Naive thymus-derived CD8-positive, alpha-beta T cell (primary cell): ENCODE measurements around the gene ANO8. TPM values are rescaled to one million over a fixed set of nuclear protein-coding genes. Genes with fewer than 3 reads are reported as not detected.
A peak's percentile ranks its signal among the peaks of the same experiment; 100 is the strongest.
"Not testable (repeated sequence)": the region's sequence is repeated elsewhere in the genome, so short reads cannot be mapped to it uniquely, and the experiment has no call there.

Experiments
- ATAC-seq, 2 donors: fragments of 150-1000 bp; cut with Tn5 transposase in 1 of 2; sonication (Bioruptor Pico), chemical (Tn5 transposase) in 1 of 2; 1 replicate in 1 of 2; 2 replicates in 1 of 2; pipeline ENCODE4 v1.10.0; 2021; ENCODE audit warnings: mild to moderate bottlenecking in 2 of 2, moderate library complexity in 2 of 2
- POLR2A ChIA-PET: fragments of 350-600 bp; sonication (Branson Sonifier 250); formaldehyde crosslinking; loops from one replicate; lab custom pipeline; 2021; ENCODE audit warnings: antibody characterized with exemption; lab: Charles Lee
- DNase-seq, 10 donors: peaks; one replicate each; pipeline versions ENCODE4 v3.0.0 to v3.0.0-alpha.2; 2020 to 2022
- H3K27ac Mint-ChIP-seq, 10 donors: one replicate each; pipeline ENCODE4 v1.8.0; 2020 to 2022; ENCODE audit warnings: mild to moderate bottlenecking in 10 of 10, mixed read lengths in 10 of 10, moderate library complexity in 4 of 10, inconsistent platforms in 1 of 10
- H3K27me3 Mint-ChIP-seq, 5 donors: one replicate each; pipeline ENCODE4 v1.8.0; 2021 to 2022; ENCODE audit warnings: mixed read lengths in 5 of 5
- H3K36me3 Mint-ChIP-seq, 3 donors: one replicate each; pipeline ENCODE4 v1.8.0; 2020 to 2022; ENCODE audit warnings: mixed read lengths in 3 of 3, mild to moderate bottlenecking in 2 of 3, inconsistent platforms in 1 of 3
- H3K4me1 Mint-ChIP-seq, 4 donors: one replicate each; pipeline ENCODE4 v1.8.0; 2021 to 2022; ENCODE audit warnings: mixed read lengths in 4 of 4
- H3K4me3 Mint-ChIP-seq, 10 donors: one replicate each; pipeline ENCODE4 v1.8.0; 2020 to 2022; ENCODE audit warnings: mild to moderate bottlenecking in 10 of 10, mixed read lengths in 10 of 10, moderate library complexity in 6 of 10, inconsistent platforms in 1 of 10
- H3K9me3 Mint-ChIP-seq, 9 donors: one replicate each; pipeline ENCODE4 v1.8.0; 2020 to 2022; ENCODE audit warnings: mixed read lengths in 9 of 9, mild to moderate bottlenecking in 3 of 9, inconsistent platforms in 1 of 9, moderate library complexity in 1 of 9
- polyA plus RNA-seq, 3 donors: library from polyadenylated mRNA; unstranded; fragments of 300-500 nt; fragmentation: Illumina TruSeq; gene quantifications; one replicate each; pipeline ENCODE4 v1.2.3, GENCODE V29; 2021
- total RNA-seq, 8 experiments: library from RNA in 2 of 8; stranded (reverse) in 2 of 8; gene quantifications; one replicate each; pipeline ENCODE4 v1.2.3 and lab custom pipeline; 2021 to 2026

Gene ANO8
- total and polyA plus RNA-seq, 5 experiments from 2014 or later, result 0.08 to 18.4 (median 0.29) TPM

GRCh38 chr19:17274892-17275291, 59.8 kb downstream of the ANO8 start:
- Mint-ChIP-seq H3K27ac (peak overlapping the region in 1 of 10 donors; percentile 13), H3K36me3 (peaks cover 0 to 71% (median 21%) of the 10 kb centered on the region in 3 donors)
- H3K4me1 Mint-ChIP-seq, H3K4me3 Mint-ChIP-seq, DNase-seq, H3K27me3 Mint-ChIP-seq, ATAC-seq, POLR2A ChIA-PET, H3K9me3 Mint-ChIP-seq: not testable (repeated sequence)

Other genes with a start within 250 kb of the ANO8 start
- 10 to 100 TPM; 49.7 to 56.7 TPM for gene USE1, start 119.5 kb downstream of the ANO8 start, total RNA-seq
- 10 to 100 TPM; 50.4 to 69.0 (median 57.0) TPM for gene USE1, start 119.5 kb downstream of the ANO8 start, polyA plus RNA-seq
- 10 to 100 TPM; 38.9 to 42.3 TPM for gene OCEL1, start 108.6 kb downstream of the ANO8 start, total RNA-seq
- 10 to 100 TPM; 21.9 to 52.4 (median 40.1) TPM for gene OCEL1, start 108.6 kb downstream of the ANO8 start, polyA plus RNA-seq
- gene NR2F6, start 88.9 kb downstream of the ANO8 start, total RNA-seq, result 1 to 10 TPM; 1.1 to 1.6 TPM
- gene NR2F6, start 88.9 kb downstream of the ANO8 start, polyA plus RNA-seq, result 1 to 10 TPM in 2 of 3 donors, under 1 TPM in 1; 0.93 to 1.5 (median 1.3) TPM
- not detected for gene USHBP1, start 70.1 kb downstream of the ANO8 start, total RNA-seq
- not detected for gene USHBP1, start 70.1 kb downstream of the ANO8 start, polyA plus RNA-seq
- gene BABAM1, start 67.4 kb downstream of the ANO8 start, total RNA-seq, result 100 to 1,000 TPM; 104 to 105 TPM
- gene BABAM1, start 67.4 kb downstream of the ANO8 start, polyA plus RNA-seq, result 100 to 1,000 TPM; 102 to 106 (median 106) TPM
- gene ANKLE1, start 53.0 kb downstream of the ANO8 start, total RNA-seq, result 1 to 10 TPM; 2.1 to 3.4 TPM
- gene ANKLE1, start 53.0 kb downstream of the ANO8 start, polyA plus RNA-seq, result 1 to 10 TPM in 2 of 3 donors, under 1 TPM in 1; 0.05 to 1.4 (median 1.0) TPM
- 10 to 100 TPM; 10.4 TPM for gene ABHD8, start 31.4 kb downstream of the ANO8 start, total RNA-seq
- gene ABHD8, start 31.4 kb downstream of the ANO8 start, polyA plus RNA-seq, result 1 to 10 TPM; 6.4 to 9.2 (median 9.0) TPM
- 10 to 100 TPM; 69.3 to 71.1 TPM for gene MRPL34, start 29.0 kb downstream of the ANO8 start, total RNA-seq
- gene MRPL34, start 29.0 kb downstream of the ANO8 start, polyA plus RNA-seq, result 100 to 1,000 TPM; 216 to 221 (median 221) TPM
- gene DDA1, start 25.3 kb downstream of the ANO8 start, total RNA-seq, result 10 to 100 TPM; 31.2 to 32.2 TPM
- 10 to 100 TPM; 23.7 to 32.6 (median 23.9) TPM for gene DDA1, start 25.3 kb downstream of the ANO8 start, polyA plus RNA-seq
- 10 to 100 TPM; 51.4 to 55.6 TPM for gene GTPBP3, start 2.7 kb upstream of the ANO8 start, total RNA-seq
- 10 to 100 TPM in 2 of 3 donors, 1 to 10 TPM in 1; 6.6 to 13.6 (median 10.3) TPM for gene GTPBP3, start 2.7 kb upstream of the ANO8 start, polyA plus RNA-seq
- gene PLVAP, start 42.5 kb upstream of the ANO8 start, total RNA-seq, result not detected
- not detected for gene PLVAP, start 42.5 kb upstream of the ANO8 start, polyA plus RNA-seq
- gene CCDC194, start 59.3 kb upstream of the ANO8 start, total RNA-seq, result 1 to 10 TPM; 2.4 to 3.4 TPM
- gene CCDC194, start 59.3 kb upstream of the ANO8 start, polyA plus RNA-seq, result not detected
- 10 to 100 TPM; 41.8 to 45.0 TPM for gene BST2, start 70.8 kb upstream of the ANO8 start, total RNA-seq
- 100 to 1,000 TPM; 132 to 178 (median 144) TPM for gene BST2, start 70.8 kb upstream of the ANO8 start, polyA plus RNA-seq
- gene MVB12A, start 85.2 kb upstream of the ANO8 start, total RNA-seq, result 10 to 100 TPM; 28.1 to 30.0 TPM
- 10 to 100 TPM; 24.3 to 34.6 (median 31.0) TPM for gene MVB12A, start 85.2 kb upstream of the ANO8 start, polyA plus RNA-seq
- not detected for gene TMEM221, start 113.8 kb upstream of the ANO8 start, total RNA-seq
- gene TMEM221, start 113.8 kb upstream of the ANO8 start, polyA plus RNA-seq, result under 1 TPM in 1 of 3 donors, not detected in 2; 0.13 TPM
- gene NXNL1, start 126.1 kb upstream of the ANO8 start, total RNA-seq, result not detected
- gene NXNL1, start 126.1 kb upstream of the ANO8 start, polyA plus RNA-seq, result not detected
- 10 to 100 TPM in 1 of 2 experiments, 1 to 10 TPM in 1; 9.4 to 10.9 TPM for gene SLC27A1, start 135.7 kb upstream of the ANO8 start, total RNA-seq
- 10 to 100 TPM; 12.5 to 14.6 (median 13.8) TPM for gene SLC27A1, start 135.7 kb upstream of the ANO8 start, polyA plus RNA-seq
- 10 to 100 TPM; 78.8 to 82.6 TPM for gene PGLS, start 176.8 kb upstream of the ANO8 start, total RNA-seq
- 10 to 100 TPM; 68.9 to 73.4 (median 73.0) TPM for gene PGLS, start 176.8 kb upstream of the ANO8 start, polyA plus RNA-seq
- 10 to 100 TPM; 63.8 to 64.6 TPM for gene COLGALT1, start 220.8 kb upstream of the ANO8 start, total RNA-seq
- gene COLGALT1, start 220.8 kb upstream of the ANO8 start, polyA plus RNA-seq, result 10 to 100 TPM; 15.6 to 25.8 (median 17.1) TPM